HepG2 (cell line): ENCODE data around the gene MRPS34.

Experiments used
- JUND ChIP-seq: sonication (generic); formaldehyde crosslinking; IDR thresholded peaks from 2 replicates; pipeline ENCODE4 v1.8.0; 2022; ENCODE audit warnings: mild to moderate bottlenecking, missing genetic modification reagents
- PTBP1 ChIP-seq: fragments of 200-400 bp; formaldehyde crosslinking; IDR thresholded peaks from 2 replicates; pipeline ENCODE4 v1.6.1; 2018; ENCODE audit warnings: low read length, low read depth; ENCODE audit not compliant: poor library complexity, severe bottlenecking

DNA sequence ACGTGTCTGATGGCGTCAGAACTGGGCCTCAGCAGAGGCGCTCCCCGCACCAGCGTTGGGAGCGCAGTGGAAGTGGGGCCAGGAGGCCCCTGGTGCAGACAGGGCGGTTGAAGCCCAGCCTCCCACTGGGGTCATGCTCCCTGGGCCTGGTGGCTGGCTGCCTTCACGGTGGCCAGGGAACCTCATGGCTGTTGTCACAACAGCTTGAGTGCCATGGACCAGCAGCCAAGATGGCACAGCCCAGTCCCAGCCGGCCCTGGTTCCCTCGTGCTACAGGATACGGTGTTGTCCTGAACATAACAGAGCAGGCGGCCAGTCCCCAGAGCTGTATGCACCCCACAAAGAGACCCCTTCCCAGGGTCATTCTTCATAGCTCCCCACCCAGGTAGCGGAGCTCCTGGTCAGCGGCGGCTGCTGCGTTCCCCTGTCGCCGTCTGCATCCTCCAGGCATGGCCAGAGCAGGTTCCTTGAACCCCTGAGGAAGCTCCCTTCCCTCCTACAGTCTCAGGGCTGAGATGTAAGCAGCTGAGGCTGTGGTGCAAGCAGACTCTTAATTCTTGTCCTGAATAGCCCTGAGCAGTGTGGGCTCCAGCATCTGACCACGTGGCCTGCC, 31.3 kb downstream of the MRPS34 start:
- TF ChIP-seq PTBP1 (no peak), JUND (CRISPR knock-in tag) (no peak)
